Peyer's patch (tissue), 4 donors: ENCODE data around the gene KLK7.

Experiments
- POLR2A ChIP-seq, 2 donors: fragments of 450-650 bp; IDR thresholded peaks; one replicate each; pipeline ENCODE4 v1.5.1; 2017; ENCODE audit warnings: antibody characterized with exemption in 2 of 2, mild to moderate bottlenecking in 2 of 2, moderate library complexity in 2 of 2
- TF ChIP-seq, protein P1 (sequence below), 6 experiments: fragments of 450-650 bp in 4 of 6; fragments of 200-600 bp in 2 of 6; sonication (generic) in 1 of 6; IDR thresholded peaks; one replicate each; pipeline ENCODE4 v1.5.1; 2017 to 2019; ENCODE audit warnings: antibody characterized with exemption in 6 of 6, mild to moderate bottlenecking in 3 of 6, moderate library complexity in 1 of 6

DNA sequence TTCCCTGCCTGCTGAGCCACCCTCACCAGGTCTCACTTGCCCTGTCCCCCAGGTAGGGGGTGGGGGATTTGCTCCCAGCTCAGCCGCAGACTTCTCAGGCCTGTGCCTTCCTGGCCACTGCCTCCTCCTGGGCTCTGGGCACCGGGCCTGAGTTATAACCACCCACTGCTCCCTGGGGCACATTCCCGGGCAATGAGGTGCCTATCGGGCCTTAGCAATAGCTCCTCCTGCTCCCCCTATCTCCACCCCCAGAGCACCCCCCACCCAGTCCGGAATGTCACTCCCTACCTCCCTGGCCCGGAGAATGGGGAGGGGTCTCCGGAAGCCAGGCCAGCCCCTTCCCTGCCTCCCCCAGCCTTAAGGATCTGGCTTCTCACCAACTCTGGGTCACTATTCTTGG lies 30.8 kb downstream of the KLK7 start, which contains the start of gene KLK5:
- TF ChIP-seq, protein P1, sequence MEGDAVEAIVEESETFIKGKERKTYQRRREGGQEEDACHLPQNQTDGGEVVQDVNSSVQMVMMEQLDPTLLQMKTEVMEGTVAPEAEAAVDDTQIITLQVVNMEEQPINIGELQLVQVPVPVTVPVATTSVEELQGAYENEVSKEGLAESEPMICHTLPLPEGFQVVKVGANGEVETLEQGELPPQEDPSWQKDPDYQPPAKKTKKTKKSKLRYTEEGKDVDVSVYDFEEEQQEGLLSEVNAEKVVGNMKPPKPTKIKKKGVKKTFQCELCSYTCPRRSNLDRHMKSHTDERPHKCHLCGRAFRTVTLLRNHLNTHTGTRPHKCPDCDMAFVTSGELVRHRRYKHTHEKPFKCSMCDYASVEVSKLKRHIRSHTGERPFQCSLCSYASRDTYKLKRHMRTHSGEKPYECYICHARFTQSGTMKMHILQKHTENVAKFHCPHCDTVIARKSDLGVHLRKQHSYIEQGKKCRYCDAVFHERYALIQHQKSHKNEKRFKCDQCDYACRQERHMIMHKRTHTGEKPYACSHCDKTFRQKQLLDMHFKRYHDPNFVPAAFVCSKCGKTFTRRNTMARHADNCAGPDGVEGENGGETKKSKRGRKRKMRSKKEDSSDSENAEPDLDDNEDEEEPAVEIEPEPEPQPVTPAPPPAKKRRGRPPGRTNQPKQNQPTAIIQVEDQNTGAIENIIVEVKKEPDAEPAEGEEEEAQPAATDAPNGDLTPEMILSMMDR (IDR thresholded peaks at IDR 0.05) = no peak
- no peak for TF ChIP-seq POLR2A (IDR thresholded peaks at IDR 0.05)
